GM18526 (cell line): ENCODE data around the gene SH3BGRL3.

Source experiments
- POLR2A ChIP-seq: IDR thresholded peaks from 3 replicates; pipeline ENCODE4 v1.6.1; 2011; ENCODE audit not compliant: insufficient read length; ENCODE audit errors: extremely low read depth

Gene SH3BGRL3

DNA sequence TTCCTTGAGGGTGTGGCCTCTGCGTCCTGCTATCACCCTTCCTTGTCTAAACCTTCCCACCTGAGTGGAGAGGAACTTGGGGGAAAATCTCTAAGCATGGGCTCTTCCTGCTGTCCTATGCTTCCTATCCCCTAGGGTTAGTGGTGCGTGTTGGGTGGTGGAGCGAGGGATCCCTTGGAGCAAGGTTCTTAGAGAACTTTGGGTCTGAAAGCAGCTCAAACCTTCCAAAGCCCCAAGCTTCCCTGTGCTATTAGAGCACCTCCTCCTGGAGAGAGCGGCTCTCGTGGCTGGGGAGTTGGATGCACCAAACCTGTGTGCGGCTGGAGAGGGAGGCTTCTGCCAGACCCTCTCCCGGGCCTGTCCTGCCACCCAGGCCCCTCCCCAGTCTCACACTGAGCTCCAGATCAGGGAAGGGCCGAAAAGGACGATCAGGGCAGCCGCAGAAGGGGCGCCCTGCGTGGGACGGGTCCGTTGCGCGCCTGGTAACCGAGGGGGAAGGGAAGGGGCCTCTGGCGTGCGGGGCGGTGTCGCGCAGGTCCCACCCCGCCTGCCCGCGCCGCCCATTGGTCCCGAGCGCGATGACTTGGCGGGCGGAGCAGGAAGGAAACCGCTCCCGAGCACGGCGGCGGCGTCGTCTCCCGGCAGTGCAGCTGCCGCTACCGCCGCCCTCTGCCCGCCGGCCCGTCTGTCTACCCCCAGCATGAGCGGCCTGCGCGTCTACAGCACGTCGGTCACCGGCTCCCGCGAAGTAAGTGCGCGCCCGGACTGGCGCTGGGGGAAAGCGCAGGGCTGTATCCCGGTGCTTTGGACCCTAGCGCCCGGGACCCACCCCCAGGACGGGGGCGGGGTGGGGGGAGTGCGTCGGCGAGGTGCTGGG lies at the start of gene SH3BGRL3:
SH3BGRL3 (plus strand) TSS at position 631 of the 877 bp plus-strand sequence; CDS start at position 701, 70 bp downstream.
- peak; percentile 83 for TF ChIP-seq POLR2A

DNA sequence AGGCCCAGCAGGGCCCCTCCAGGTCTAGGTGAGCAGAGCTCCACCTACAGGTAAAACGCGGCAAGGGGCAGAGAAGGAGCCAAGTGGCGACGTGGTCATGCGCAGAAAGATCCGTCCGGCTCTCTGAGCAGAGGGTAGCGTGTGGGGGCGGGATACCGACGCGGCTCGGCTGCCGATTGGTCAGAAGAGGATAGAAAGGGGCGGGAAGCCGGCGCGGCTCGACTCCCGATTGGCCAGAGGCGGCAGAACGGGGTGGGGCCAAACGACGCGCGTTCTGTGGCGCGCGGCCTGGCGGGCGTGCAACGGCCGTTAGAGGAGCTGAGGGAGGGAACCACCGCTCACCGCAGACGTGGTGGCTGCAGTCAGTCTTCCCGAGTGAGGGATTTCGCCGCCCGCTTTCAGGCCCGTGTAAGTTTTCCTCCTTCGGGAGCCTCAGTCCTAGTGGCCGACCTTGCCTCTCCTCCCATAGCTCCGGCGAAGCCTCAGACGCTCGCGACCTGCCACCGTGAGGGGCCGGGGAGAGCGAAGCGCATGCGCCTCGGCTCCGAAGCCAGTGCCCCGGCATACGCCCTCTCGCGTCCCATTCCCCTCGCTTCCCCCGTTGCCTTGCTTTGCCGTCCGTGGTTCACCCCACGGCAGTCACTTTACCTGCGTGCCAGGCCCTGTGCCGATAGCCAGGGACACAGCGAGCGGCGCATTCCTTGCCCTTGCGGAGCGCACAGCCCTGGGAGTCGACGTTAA lies 45.8 kb upstream of the SH3BGRL3 start, which contains the start of gene CEP85:
CEP85 (plus strand) TSS at position 298 of the 741 bp plus-strand sequence. CDS start 5,584 bp downstream, outside the sequence.
- peak; percentile 93 for TF ChIP-seq POLR2A

DNA sequence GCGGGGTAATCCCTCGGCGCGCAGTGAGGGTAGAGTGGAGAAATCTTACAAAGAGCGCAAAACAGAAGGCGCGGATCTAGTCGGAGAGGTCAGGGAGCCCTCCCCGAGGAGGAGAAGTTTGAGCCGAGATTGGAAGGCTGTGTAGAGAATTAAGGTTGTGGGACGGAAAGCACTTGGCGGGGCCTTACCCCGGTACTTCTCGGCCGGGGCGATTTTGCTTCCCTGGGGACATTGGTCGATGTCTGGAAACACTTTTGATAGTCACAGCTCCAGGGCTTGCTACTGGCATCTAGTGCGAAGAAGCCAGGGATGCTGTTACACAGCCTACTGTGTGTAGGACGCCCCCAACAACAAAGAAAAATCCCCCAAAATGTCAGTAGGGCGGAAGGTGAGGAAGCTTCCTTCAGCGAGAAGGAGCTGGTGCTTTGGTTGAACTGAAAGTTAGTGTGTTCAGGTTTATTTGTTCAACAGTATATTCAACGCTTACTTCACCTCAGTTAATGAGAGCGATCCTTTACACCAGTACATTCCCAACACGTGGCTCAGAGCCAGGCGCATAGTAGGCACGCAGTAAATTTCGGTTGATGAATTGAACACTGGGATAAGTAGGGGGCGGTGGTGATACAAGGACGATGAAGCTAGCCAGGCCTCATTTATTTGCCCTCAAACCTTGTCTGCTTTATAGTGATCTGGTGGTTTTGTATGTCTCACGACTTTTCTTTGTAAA lies 45.1 kb upstream of the SH3BGRL3 start:
- no peak for TF ChIP-seq POLR2A

DNA sequence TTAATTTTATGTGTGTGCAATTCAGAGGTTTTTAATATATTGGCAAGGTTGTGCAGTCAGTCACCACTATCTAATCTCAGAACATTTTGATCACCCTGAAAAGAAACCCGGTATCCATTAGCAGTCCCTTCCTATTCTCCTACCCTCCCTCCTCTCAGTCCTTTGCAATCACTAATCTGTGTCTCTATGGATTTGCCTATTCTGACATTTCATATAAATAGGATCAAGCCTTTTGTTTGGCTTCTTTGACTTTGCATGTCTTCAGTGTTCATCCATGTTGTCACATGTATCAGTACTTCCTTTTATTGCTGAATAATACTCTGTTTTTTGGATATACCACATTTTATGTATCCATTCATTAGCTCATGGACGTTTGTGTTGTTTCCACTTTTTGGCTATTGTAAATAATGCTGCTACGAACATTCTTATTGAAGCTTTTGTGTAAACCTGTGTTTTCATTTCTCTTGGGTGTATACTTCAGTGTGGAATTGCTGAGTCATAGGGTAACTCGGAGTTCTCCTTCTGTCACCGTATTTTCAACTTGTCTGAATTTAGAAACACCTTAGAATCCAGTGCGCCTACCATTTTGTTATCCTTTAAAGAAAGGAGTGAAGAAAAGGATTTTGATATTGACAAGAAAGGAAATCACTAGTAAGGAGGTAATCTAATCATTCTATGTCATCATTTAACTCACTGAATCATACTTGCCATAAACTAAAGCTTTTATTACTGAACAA lies 42.5 kb upstream of the SH3BGRL3 start:
- TF ChIP-seq POLR2A: no peak

DNA sequence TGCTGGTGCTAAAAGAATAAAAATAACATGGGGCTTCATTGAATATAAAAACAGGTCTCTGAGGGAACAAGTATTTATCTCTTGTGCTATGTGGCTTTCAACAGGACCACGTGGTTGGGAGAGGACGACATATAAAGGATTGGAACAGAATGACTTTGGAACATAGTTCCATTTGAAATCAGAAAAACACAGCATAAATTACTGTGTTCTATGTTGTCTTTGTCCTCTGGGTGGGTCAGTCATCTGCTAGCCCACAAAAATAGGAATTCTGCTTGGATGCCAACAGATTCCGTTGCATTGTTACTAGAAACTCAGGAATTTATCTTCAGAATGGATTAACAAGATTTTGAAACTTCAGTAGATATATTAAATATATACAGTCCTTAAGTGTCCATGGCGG lies 40.0 kb upstream of the SH3BGRL3 start:
- no peak for TF ChIP-seq POLR2A

DNA sequence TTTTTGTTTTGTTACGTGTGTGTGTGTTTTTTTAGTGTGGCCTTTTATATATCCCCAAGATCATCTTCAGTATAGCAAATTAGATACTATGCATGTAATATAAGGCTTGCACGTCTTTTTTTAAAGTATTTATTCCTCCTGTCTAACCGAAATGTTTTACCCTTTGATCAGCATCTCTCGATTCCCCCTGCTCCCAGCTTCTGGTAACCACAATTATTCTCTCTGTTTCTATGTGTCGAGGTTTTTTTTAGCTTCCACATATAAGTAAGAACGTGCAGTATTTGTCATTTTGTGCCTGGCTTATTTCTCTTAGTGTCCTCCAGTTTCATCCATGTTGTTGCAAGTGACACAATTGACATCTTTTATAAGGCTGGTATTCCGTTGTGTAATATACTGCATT lies 27.2 kb upstream of the SH3BGRL3 start:
- TF ChIP-seq POLR2A: no peak

DNA sequence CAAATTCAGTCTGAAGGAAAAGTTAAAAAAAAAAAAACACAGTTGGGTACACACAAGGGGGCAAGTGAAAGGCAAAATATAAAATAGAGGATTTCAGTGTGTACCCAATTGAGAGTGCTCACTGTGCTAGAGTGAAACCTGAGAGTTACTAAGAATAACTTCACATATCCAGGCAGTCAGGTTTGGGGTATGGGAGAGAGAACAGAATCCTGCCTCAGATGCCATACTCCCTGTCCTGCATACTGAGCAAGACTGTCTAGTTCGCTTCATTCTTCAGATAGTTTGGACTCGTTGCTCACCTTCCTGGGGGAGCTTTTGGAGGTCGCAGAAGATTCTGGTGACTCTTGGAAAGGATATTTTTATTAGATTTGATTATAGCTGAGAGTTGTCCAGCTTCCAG lies 25.5 kb upstream of the SH3BGRL3 start:
- no peak for TF ChIP-seq POLR2A

DNA sequence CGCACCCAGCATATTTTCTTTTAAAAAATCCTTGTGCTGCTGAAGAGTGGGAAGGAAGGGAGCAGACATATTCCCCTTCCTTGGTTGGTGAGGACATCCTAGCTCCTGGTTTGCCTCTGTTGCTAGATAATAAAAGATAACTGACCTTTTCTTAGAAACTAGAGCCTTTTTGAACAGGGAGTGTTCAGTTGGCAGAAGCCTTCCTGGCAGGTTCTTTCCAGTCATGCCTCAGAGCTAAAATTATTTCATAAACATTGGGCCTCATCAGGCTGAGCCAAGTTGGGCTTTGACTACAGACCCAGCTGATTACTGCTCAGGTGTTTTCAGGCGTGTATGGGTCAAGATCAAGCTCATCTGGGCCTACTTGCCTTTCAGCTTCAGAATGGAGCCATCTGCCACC lies 22.7 kb upstream of the SH3BGRL3 start:
- no peak for TF ChIP-seq POLR2A

DNA sequence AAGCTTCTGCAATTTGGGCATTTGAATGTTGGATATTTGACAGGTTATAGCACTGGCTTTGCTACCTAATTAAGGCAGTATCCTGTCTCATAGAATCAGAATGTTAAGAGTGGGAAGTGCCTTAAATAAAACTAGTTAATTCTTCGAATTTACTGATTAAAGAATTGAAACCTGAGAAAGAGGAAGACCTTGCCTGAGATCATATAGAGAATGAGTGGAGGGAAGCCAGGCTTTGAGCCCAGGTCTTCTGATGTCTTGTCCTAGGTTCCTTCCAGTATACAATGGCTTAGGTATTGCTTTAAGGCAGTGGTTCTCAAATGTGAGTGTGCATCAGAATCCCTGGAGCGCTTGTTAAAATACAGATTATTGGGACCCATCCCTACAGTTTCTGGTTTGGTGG lies 20.9 kb upstream of the SH3BGRL3 start:
- no peak for TF ChIP-seq POLR2A

DNA sequence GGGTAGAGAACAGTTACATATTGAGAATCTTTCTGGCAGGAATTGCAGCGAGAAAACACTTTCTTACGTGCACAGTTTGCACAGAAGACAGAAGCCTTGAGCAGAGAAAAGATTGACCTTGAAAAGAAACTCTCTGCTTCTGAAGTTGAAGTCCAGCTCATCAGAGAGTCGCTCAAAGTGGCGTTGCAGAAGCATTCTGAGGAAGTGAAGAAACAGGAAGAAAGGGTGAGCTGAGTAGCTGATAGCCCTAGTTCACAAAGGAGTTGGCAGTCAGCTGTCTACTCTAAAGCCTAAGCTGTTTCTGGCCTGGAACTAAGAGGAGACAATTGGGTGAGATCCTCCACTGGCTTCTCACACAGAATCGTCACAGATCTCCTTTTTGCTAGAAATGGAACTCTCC lies 20.3 kb upstream of the SH3BGRL3 start:
- no peak for TF ChIP-seq POLR2A

DNA sequence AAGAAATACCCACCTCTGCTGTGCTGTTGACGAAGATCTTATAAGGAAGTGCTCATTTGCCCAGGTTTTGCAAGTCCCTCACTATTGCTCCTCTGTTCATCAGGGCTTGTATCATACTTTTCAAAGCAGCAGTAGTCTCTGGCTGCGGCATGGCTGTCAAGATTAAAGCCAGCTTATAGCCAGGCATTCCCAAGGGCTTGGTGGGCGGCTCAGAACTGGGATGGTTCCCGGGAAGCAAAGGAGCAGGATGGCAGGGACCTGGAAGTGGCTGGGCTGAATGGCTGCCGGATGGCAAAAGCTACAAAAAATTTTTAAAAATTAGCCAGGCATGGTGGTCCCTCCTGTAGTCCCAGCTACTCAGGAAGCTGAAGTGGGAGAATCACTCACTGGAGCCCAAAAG lies 16.7 kb upstream of the SH3BGRL3 start:
- no peak for TF ChIP-seq POLR2A

DNA sequence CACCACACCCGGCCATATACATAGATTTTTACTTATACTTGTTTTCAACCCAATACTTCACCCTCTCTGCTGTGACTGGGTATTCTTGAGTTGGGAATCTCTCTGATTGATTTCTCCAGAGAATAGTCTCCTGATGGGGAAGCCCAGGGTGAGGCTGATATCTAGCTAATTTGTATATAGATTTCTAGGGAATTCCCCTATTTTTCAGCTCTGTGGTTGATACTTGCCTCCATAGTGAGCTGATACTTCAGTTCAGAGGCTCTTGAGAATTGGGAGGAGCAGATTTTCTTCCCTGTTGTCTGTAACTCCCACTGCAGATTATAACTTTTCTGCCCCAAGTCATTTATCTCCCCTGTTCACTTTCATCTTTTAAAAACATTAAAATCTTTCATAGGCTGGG lies 14.5 kb upstream of the SH3BGRL3 start:
- TF ChIP-seq POLR2A: no peak

DNA sequence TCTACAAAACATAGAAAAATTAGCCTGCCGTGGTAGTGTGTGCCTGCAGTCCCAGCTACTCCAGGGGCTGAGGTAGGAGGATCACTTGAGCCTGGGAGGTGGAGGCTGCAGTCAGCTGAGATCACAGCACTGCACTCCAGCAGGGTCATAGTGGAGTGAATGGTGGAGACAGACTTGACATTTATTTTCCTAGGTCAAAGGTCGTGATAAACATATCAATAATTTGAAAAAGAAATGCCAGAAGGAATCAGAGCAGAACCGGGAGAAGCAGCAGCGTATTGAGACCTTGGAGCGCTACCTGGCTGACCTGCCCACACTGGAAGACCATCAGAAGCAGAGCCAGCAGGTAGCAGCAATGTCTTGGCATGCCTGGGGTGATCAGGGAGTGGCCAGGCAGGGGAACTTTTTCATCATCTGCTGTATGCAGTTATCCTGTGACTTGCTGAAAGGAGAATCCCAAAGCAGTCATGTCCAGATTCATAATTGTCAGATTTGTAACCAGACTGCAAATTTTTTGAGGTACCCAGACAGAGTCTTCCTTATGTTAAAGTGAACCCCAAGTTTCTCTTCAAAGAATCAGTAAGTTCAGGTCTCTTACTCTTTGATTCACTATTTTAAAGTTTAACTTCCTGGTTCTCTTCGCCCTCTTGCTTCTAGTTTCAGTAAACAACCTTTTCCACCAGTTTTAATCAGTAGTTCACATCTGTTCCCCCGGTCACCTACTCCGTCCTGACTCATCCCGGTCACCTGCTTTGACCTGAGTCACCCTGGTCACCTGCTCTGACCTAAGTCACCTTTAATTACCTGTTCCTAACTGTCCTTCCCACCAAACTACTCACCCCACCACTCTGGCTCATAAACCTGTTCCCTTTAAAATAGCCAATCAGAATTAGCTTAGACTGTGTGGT lies 11.3 kb upstream of the SH3BGRL3 start:
- no peak for TF ChIP-seq POLR2A

DNA sequence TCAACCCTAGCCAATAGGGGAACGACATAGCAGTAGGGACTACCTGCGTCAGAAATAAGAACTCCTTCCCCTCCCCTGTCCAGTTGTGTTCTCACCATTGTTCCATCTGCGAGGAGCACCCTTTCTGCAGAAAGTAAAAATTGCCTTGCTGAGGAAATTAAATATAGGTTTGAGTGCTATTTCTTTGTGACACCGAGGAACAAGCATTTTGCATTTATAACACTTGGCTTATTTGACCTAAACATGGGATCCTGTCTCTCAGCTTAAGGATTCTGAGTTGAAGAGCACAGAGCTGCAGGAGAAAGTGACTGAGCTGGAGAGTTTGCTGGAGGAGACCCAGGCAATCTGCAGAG lies 10.7 kb upstream of the SH3BGRL3 start:
- no peak for TF ChIP-seq POLR2A
